H4 (cell line): Measurements from ENCODE around the gene COG5. TPM values are rescaled to one million over a fixed set of nuclear protein-coding genes. Genes with fewer than 3 reads are reported as not detected.

ENCODE experiments used
- DNase-seq: peaks from one replicate; pipeline ENCODE4 v3.0.0-alpha.2; 2015; ENCODE audit warnings: low spot score
- total RNA-seq: library from RNA; depleted of rRNA; stranded (reverse); fragments of >200 nt; shearing (Covaris generic); gene quantifications from 2 replicates; pipeline ENCODE4 v1.2.3, GENCODE V29; 2014

The COG5 gene
- total RNA-seq, 1 experiment from 2014 or later, result 33.0 TPM

DNA sequence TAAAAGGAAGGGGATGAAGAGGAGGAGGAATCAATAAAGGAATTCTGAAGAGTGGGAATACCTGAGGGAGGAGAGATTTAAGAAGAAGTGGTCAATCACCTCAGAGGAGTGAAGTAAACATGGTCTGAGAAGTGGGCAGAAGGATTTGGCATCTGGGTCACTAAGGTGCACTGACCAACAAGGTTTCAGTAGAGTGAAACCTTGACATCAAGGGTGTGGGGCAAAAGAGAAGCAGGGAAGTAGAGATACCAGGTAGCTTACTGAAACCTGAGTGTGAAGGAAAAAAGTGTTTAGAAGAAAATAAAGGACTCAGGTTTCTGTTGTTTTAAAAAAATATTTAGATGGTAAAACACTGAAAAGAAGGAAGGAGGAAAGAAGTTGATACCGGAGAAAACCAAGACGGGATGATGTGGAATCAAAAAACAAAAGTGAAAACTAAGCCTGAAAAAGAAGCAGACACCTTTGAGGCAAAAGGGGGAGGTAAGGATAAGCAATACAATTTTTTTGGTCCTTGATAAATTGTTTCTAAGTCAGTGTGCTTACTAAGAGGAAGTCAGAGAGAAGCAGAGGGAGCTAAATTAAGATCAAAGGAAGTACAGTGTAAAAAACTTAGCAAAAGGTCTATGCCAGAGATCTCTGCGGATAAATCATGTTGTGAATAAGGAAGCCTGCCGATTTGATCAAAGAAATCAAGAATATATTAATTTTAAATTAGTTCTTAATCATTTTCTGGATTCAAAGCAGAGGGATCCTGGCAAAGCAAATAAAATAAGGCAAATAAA, 231.0 kb downstream of the COG5 start:
- DNase-seq, result no peak

DNA sequence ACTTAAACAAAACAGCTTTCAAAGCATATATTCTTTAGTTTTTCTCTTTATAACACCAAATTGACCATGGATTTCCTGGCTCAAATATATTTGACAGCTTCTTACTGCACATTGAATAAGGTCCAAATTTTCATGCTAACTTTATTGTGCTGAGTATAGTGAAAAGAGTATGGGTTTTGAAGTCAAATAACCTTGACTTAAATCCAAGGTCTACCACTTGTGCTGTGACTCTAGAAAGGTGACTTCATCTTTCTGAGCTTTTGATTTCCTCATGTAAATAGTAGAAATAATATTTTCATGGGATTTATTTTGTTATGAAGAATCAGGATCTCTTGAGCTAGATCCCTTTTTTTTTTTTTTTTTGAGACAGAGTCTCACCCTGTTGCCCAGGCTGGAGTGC, 233.2 kb downstream of the COG5 start:
- DNase-seq, result no peak

DNA sequence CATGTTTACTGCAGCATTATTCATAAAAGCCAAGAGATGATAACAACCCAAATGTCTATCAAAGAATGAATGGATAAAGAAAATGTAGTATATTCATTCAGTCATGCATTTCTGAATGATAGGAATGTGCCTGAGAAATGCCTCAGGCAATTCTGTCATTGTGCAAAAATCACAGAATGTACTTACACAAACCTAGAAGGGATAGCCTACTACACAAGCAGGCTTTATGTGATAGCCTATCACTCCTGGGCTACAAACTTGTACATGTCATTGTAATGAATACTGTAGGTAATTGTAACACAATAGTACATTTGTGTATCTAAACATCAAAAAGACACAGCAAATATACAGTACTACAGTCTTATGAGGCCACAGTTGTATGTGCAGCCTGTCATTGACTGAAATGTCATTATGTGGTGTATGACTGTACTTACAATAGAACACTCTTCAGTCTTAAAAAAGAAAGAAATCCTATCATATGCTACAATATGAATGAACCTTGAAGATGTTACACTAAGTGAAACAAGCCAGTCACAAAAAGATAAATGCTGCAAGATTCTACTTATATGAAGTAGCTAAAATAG, 235.6 kb downstream of the COG5 start:
- no peak for DNase-seq

DNA sequence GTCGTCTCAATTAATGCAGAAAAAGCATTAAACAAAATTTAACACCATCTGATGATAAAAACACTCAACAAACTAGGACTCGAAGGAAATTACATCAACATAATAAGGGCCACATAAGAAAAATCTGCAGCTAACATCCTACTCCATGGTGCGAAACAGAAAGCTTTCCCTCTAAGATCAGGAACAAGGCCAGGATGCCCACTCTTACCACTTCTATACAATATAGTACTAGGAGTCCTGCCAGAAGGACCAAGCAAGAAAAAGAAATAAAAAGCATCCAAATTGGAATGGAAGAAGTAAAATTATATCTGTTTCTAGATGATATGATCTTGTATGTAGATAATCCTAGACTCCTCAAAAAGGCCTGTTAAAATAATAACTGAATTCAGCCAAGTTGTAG, 237.7 kb downstream of the COG5 start:
- no peak for DNase-seq

DNA sequence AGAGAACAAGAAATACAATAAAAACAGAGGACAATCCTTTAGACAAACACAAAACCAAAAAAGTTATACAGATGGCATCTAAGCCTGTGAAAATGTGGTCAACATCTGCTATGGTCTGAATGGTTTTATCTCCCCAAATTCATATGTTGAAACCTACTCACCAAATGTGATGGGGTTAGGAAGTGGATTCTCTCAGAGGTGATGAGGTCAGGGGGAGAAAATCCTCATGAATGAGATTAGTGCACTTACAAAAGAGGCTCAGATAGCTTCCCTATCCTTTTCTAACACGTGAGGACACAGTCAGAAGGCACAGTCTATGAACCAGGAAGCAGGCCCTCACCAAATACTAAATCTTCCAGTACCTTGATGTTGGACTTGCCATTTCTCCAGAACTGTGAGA, 241.7 kb downstream of the COG5 start:
- DNase-seq, result no peak

DNA sequence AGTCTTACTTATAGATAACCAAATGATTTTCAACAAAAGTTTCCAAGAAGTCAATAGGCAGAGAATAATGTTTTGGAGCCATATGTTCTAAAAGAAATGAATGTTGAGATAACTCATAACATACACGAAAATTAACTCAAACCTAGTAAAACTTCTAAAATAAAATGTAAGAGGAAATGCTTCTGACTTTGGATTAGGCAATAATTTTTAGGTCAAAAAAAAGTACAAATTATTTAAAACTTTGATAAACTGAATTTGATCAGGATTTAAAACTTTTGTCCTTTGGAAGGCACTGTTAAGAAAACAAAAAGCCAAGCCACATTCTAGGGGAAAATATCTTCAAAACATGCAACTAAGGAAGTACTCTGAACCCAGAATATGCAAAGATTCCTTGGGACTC, 242.1 kb downstream of the COG5 start:
- no peak for DNase-seq

DNA sequence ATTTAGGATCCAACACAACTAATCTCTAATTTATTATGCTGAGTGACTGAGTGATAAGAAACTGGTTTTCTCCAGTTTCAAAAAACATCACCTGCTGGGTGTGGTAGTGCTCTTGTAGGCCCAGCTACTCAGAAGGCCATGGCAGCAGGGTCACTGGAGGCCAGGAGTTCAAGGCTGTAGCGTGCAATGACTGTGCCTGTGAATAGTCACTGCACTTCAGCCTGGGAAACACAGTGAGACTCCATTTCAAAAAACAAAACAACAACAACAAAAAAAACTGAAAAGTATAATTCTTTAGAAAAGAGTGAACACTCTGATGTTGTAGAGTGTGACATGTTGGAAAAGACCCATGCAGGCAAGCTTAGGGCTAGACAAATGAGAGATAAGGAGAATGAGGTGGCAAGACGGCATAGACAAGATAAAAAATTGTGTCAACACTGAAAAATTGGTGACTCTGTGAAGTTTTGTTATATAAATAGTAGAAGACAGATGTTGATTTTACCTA, 243.9 kb downstream of the COG5 start:
- DNase-seq, result no peak

DNA sequence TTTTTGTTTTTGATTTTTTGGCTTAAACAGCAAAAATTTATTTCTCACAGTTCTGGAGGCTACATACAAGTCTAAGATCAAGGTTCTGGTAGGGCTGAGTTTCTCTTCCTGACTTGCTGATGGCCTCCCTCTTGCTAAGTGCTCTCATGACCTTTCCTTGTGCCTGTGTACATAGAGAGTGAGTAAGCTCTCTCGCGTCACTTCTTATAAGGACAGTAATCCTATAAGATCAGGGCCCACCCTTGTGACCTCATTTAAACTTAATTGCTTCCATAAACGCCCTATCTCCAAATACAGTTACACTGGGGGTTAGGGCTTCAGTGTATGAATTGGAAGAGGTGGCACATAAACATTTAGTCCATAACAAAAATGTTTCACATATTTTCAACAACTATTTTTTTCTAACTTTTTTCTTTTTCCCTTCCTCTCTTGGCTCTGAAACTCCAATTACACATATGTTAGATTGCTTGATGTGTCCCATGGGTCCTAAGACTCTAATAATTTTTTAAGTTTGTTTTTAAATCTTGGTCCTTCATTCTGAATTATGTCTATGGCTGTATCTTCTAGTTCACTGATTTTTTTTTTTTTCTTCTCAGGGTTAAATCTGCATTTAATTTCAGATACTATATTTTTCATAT, 245.1 kb downstream of the COG5 start:
- peak; percentile 47 for DNase-seq

DNA sequence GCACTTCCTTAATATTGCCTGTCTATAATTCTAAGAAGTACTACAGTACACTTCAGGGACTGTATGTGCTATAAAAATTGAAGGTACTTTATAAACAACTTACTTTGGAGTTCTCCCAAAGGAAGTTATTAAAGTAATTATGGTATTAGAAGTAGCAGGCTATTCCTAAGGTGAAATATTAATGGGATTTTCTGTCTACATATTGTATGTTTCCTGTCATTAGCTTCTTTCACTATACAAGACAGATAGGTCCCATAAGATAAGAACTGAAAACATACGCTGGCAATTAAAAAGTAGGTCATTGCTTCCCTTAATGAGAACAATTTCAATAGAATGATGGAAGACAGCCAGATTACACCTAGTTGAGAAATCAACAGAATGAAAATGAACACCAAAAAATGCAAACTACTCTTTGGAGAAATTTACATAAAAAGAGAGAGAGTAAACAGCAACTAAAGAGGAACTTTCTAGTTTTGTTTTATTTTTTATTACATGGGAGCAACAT, 248.0 kb downstream of the COG5 start:
- DNase-seq, result no peak

DNA sequence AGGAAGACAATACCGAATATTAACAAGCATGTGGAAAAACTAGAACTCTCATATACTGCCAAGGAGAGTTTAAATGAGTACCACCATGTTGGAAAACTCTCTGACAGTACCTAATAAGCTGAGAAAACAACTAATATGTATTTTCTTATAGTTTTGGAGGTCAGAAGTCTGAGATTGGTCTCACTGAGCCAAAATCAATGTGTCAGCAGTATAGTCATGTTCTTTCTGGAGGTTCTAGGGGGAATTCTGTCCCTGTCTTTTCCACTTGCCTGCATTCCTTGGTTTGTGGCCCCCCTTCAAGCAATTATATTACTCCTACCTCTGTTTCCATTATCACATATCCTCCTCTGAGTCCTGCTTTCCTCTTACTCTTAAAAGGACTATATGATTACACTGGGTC, 250.4 kb downstream of the COG5 start:
- DNase-seq, result no peak

DNA sequence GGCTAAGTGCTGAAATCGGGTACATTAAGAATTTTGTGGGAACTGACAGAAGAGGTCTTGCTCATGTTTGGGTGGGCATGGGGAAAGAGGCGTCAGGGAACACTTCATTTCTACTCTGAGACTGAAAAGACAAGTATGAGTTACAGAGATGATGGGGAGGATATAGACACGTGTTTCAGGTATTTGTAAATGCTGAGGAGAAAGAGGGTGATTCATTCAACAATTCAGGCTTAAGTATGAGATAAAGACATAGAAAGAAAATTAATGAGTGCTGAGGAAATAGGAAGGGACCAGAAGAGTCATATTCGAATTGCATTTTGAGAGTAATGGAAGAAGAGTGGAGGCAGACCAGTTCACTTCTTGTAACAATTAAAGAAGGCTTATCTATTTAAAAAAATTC, 251.3 kb downstream of the COG5 start:
- DNase-seq, result no peak

DNA sequence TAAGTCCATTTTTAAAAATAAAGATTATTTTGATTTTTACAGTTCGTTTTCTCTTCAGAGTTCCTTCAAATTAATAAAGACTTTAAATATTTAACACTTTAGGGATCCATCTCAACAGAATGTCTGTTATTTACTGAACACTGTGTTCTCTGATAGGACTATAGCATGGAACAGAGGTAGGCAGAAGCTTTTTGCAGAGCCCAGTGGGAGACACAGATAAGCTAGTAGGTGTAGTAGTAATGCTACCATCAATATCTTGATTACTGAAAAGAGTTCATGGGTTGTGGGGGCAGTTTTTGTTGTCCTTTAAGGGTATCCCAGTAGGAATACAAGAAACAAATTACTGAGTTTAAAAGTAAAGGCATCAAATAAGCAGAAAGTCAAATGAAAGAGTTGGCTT, 254.4 kb downstream of the COG5 start:
- DNase-seq, result no peak

DNA sequence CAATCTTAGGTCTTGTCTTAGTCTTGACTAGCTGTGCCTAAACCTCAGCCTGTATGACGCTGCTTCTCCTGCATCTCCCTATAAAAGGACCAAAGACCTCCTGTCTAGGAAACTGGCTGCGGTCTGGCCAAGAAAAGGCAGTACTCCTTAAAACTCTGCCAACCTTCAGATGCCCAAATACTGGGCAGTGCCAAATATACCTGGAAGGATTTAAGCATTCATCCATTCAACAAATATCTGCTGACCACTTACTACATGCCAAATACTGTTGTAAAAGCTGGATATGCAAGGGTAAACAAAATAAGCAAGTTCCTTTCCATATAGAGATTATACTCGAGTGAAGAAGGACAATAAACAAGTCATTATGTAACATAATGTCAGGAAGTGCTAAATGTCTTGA, 259.1 kb downstream of the COG5 start:
- DNase-seq, result no peak

DNA sequence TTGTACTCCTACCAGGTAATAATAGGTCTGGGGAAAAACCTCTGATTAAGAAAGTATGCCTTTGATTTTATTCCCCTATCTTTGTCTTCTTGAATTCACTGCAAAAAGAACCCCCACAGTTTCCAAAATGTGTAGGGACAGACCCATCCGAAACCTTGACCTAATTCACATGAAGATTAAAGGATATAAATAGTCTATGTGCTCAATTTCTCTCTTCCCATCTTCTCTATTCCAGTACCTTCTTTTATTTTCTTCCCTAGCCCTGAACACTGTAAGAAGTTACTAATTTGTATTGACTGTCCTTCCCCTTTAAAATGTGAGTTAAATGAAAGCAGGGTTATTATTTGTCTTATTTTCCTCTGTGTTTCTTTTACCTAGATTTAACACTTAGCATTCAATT, 259.7 kb downstream of the COG5 start:
- no peak for DNase-seq

DNA sequence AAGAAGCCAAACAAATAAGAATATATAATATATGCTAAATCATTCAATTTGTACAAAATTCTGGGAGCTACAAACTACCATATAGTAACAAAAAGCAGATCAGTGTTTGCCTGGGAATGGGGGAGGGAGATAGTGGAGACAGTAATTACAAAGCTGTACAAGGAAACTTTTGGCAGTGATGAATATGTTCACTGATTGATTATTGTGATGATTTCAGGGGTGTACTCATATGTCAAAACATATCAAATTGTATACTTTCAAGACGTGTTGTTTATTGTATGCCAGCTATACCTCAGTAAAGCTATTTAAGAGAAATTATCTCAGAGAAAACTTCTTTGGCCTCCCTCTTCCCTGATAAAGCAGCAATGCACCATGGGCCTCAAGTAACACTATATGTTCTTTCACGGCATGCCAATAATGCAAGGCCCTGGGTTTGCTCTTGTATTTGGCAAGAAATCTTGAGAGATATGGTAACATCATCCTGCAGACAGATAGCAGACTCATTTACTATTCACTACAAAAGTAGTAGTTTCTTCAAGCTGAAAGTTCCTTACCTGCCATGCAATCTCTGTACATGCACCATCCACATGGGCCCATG, 261.4 kb downstream of the COG5 start:
- no peak for DNase-seq

DNA sequence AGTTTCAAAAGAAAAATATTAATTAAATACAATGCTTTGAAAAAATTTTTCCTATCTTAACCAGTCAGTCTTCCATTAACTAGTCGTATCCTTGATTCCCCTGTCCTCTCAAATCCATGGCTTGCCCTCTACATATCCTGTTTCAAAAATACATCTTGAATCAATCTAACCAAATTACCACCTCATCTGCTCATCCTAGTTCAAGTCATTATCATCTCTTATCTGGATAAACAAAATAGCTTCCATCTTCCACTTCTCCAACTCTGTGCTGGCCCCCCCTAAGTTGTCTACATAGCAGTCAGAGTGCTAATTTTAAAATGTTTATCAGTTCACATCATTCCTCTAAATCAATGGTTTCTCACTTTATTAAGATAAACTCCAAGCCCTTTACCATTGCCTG, 269.5 kb downstream of the COG5 start:
- DNase-seq, result no peak

DNA sequence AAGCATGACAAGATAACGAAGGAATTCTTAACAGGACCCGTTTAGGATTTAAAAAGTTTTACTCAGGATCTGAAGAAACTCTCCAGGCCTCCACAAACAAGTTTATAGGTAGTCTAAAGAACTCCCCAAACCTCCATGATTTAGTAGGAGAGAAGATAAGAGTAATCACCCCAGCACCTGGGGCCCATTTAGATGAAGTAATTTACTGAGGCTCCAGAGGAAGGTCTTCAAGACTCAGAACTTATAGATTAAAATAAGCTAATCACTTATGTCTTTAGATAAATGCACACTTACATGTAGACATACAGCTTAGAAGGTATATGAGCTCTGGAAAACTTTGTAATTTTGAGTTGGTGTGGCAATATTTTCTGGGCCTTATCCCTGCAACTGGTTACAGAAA, 271.1 kb downstream of the COG5 start:
- DNase-seq, result no peak

DNA sequence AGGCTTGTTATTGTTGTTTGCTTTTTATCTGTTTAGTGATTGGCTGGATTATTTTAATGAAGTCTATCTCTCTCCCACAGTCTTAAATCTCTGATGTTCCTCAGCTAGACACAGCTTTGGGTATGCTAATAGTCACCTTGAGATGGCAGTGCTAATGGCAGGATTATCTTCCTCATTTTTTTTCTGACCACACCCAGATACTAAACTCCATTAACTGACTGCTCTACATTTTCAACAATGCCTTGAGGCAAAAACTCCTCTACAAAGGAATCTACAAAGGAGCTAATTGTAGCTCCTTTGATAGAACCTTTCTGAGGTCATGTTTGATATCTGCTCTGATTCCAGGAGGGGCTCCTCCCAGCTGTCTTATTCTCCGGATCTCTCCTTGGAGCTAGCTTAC, 272.3 kb downstream of the COG5 start:
- DNase-seq, result no peak

DNA sequence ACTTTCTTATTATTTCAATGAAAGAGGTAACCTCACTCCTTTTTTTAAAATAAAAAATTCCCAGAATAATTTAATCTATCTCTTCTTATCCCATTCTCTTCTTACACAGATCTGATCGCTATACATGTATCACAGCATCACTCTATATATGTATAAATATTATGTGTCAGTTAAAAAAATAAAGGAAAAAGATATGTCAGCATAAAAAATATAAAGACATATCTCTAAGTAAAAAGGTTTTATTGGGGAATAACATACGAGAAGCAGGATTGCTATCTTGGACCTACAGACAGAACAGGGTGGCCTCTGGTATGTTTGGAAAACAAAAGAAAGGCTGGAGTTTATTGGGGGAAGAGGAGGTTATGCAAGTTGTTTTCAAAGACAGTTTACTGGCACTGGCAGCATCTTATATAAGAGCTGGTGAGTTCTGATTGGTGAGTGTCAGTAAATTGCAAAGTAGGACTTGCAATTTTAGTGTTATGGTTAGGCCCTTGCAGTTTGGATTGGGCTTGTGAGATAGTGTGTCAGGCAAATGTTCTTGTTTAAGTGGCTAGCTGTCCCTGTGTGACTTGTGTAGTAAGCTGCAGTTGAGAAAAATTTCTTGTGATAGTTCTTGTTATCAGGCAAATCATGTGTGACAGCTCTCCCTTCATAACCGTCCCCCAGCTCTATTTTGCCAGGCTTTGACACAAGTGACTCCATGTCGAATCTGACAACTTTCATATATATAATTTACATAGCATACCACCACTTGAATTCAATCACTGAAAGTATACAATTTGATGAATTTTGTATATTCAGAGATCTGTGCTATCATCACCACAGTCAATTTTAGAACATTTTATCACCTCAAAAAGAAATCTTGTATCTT, 276.7 kb downstream of the COG5 start:
- DNase-seq, result no peak

DNA sequence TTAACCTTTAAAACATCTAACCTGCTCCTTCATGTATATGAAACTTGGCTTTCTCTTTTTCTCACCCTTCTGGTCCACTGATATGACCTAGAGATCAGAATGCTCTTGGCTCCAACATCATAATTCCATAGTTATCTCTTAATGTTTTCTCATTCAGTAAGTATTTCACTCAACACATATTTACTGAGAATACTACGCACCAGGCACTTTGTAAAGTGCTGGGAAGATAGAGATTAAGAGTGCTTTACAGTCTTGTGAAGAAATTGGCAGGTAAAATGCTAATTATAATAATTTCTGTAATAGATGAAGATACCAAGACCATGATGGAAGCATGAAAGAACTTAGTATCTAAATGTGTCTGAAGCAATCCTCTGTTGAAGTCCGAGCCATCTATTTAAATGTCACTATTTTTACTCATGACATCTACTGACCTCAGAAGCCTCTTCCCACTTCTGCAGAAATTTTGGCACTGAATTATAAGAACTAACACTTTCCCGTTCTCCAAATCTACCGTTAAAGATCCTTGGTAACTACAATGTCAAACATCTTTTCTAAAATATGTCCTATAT, 278.7 kb downstream of the COG5 start:
- DNase-seq, result no peak

DNA sequence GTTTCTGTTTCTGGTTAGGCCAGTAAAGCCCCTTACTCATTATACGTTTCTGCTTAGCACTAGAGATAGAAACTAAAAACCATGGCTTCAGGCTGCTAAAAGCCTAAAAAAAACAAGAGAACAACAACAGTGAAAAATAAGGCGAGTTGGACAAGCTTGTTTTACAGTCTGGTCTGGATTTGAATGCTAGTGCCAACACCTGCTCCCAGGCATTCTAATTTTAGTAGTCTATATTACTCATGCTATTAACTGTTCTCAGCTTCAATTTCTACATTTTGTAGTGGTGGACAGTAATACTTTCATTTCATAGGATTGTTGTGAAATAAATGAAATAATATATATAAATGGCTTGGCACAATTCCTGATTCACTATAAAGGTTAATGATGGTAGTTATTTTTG, 286.4 kb downstream of the COG5 start:
- DNase-seq, result no peak
